Measurements from ENCODE around the gene RNF2. TPM values are rescaled to one million over a fixed set of nuclear protein-coding genes. Genes with fewer than 3 reads are reported as not detected.
A peak's percentile ranks its signal among the peaks of the same experiment; 100 is the strongest.
"Not testable (repeated sequence)": the region's sequence is repeated elsewhere in the genome, so short reads cannot be mapped to it uniquely, and the experiment has no call there.

Gene RNF2
- total RNA-seq: 17.1 and 21.4 TPM in 2 replicates

DNA sequence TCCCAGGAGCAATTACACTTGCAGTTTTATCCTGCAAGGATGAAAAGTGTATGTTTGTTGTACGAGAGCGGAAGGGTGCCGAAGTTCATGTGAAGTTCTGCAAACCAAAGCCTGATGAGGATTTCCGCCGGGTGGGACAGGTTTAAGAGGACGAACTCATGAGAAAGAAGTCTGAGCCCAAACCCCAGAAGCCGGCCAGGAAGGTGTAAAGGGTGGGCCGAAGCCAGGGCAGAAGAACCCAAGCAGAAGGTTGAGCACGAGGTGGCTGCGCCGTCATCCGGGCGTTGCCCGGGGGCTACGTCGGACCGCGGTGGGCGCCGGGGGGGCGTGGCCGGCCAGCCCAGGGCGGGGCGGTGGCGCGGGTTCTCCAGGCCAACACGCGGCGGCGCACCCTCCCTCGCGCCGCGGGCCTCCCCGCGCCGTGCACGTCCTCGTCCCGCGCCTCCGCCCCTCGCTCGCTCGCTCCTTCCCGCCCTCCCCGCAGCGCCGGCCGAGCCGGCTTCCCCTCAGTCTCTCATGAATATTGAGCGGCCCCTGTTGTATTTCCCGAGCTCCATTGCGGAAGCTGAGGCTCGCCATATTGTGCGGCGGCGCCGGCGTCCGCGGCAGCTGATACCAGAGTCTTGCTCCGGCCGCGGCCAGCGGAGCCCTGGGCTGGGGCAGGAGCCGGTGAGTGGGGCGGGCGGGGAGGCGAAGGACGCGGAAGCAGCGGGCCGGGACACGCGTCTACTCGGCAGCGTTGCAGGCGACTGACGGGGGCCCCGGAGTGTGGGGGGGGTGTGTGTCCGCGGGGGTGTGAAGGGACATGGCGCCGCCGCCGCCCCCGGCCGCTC lies at the start of gene RNF2:
RNF2 (plus strand) TSS at position 578 of the 833 bp plus-strand sequence. CDS start 41,996 bp downstream, outside the sequence.
- Histone ChIP-seq H3K36me3 (ENCODE audit: control insufficient read depth, insufficient read depth, low read length) (no peaks in the 10 kb centered on the region), H3K27me3 (ENCODE audit: control insufficient read depth, insufficient read depth, low read length) (no peaks in the 10 kb centered on the region), H3K4me3 (ENCODE audit: low read depth, low read length) (peak within 1 kb of the TSS; percentile 66)
- peak; percentile 26 for DNase-seq (ENCODE audit: low read depth)
- TF ChIP-seq, protein P1, sequence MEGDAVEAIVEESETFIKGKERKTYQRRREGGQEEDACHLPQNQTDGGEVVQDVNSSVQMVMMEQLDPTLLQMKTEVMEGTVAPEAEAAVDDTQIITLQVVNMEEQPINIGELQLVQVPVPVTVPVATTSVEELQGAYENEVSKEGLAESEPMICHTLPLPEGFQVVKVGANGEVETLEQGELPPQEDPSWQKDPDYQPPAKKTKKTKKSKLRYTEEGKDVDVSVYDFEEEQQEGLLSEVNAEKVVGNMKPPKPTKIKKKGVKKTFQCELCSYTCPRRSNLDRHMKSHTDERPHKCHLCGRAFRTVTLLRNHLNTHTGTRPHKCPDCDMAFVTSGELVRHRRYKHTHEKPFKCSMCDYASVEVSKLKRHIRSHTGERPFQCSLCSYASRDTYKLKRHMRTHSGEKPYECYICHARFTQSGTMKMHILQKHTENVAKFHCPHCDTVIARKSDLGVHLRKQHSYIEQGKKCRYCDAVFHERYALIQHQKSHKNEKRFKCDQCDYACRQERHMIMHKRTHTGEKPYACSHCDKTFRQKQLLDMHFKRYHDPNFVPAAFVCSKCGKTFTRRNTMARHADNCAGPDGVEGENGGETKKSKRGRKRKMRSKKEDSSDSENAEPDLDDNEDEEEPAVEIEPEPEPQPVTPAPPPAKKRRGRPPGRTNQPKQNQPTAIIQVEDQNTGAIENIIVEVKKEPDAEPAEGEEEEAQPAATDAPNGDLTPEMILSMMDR (IDR thresholded peaks at IDR 0.05; ENCODE audit: insufficient read depth, low read length, poor library complexity, severe bottlenecking): no peak

DNA sequence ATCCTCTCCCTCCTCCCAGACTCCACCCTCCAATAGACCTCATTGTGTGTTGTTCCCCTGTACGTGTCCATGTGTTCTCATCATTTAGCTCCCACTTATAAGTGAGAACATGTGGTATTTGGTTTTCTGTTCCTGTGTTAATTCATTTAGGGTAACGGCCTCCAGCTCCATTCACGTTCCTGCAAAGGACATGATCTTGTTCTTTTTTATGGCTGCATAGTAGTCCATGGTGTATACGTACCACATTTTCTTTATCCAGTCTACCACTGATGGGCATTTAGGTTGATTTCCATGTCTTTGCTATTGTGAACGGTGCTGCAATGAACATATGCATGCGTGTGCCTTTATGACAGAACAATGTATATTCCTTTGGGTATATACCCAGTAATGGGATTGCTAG lies 45.4 kb upstream of the RNF2 start:
- DNase-seq (ENCODE audit: low read depth): not testable (repeated sequence)

DNA sequence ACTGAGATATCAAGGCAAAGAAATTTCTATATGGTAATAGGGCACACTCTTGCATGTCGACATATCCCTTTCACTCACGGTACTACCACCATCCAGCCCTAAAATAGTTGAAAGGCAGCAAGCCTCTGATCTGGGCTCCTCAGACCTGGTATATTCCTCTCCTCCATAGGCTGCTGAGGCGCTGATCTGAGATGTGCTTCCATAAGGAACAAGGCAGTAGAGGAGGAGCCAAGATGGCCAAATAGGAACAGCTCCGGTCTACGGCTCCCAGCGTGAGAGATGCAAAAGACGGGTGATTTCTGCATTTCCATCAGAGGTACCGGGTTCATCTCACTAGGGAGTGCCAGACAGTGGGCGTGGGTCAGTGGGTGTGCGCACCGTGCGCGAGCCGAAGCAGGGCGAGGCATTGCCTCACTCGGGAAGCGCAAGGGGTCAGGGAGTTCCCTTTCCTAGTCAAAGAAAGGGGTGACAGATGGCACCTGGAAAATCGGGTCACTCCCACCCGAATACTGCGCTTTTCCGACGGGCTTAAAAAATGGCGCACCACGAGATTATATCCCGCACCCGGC lies 44.0 kb upstream of the RNF2 start:
- not testable (repeated sequence) for H3K27me3 ChIP-seq (ENCODE audit: control insufficient read depth, insufficient read depth, low read length); H3K36me3 ChIP-seq (ENCODE audit: control insufficient read depth, insufficient read depth, low read length); H3K4me3 ChIP-seq (ENCODE audit: low read depth, low read length); DNase-seq (ENCODE audit: low read depth)

More for the DNA sequence above, 45.4 kb upstream of the RNF2 start:
- not testable (repeated sequence) for H3K36me3 ChIP-seq (ENCODE audit: control insufficient read depth, insufficient read depth, low read length); H3K27me3 ChIP-seq (ENCODE audit: control insufficient read depth, insufficient read depth, low read length); H3K4me3 ChIP-seq (ENCODE audit: low read depth, low read length)

- no peaks in the 10 kb centered on the region for H3K27me3 ChIP-seq (ENCODE audit: control insufficient read depth, insufficient read depth, low read length)
- H3K4me3 ChIP-seq (ENCODE audit: low read depth, low read length): no peak overlapping the region
- no peaks in the 10 kb centered on the region for H3K36me3 ChIP-seq (ENCODE audit: control insufficient read depth, insufficient read depth, low read length)
- no peak for DNase-seq (ENCODE audit: low read depth)
- TF ChIP-seq, protein P1 (IDR thresholded peaks at IDR 0.05; ENCODE audit: insufficient read depth, low read length, poor library complexity, severe bottlenecking): no peak
These were observed 36.5 kb upstream of the RNF2 start for GRCh38 chr1:185008838-185009237.

DNA sequence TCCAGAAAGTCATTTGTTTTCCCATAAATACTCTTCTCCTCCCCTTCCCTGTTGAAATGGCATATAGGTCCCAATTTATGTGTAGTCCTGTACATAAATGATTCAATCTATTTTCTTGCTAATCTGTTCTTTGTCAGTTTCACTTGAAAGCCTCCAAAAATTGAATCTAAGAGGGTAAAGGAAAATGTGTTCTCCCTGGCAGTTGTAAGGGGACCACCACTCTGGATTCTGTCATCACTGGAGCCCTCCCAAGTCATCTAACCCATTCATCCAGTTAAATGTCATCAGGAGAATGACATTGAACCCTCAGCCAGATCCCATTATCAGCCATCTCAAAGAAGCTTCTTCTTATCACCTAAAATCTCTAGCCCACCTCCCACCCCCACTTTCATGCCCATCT lies 35.0 kb upstream of the RNF2 start:
- Histone ChIP-seq H3K27me3 (ENCODE audit: control insufficient read depth, insufficient read depth, low read length) (no peaks in the 10 kb centered on the region), H3K36me3 (ENCODE audit: control insufficient read depth, insufficient read depth, low read length) (no peaks in the 10 kb centered on the region), H3K4me3 (ENCODE audit: low read depth, low read length) (no peak overlapping the region)
- TF ChIP-seq, protein P1 (IDR thresholded peaks at IDR 0.05; ENCODE audit: insufficient read depth, low read length, poor library complexity, severe bottlenecking): no peak
- DNase-seq (ENCODE audit: low read depth): no peak

- H3K4me3 ChIP-seq (ENCODE audit: low read depth, low read length): no peak overlapping the region
- no peak for DNase-seq (ENCODE audit: low read depth)
- no peaks in the 10 kb centered on the region for H3K36me3 ChIP-seq (ENCODE audit: control insufficient read depth, insufficient read depth, low read length)
- H3K27me3 ChIP-seq (ENCODE audit: control insufficient read depth, insufficient read depth, low read length): no peaks in the 10 kb centered on the region
- TF ChIP-seq, protein P1 (IDR thresholded peaks at IDR 0.05; ENCODE audit: insufficient read depth, low read length, poor library complexity, severe bottlenecking): no peak
These were observed 30.4 kb upstream of the RNF2 start for GRCh38 chr1:185014941-185015340.

Data from kidney epithelial cell (primary cell).